Hematopoietic multipotent progenitor cell (in vitro differentiated cells): ENCODE data around the gene GALNT13. TPM values are rescaled to one million over a fixed set of nuclear protein-coding genes. Genes with fewer than 3 reads are reported as not detected.
"Not testable (repeated sequence)": the region's sequence is repeated elsewhere in the genome, so short reads cannot be mapped to it uniquely, and the experiment has no call there.

Source experiments
- DNase-seq, 3 donors: peaks; one replicate each; pipeline ENCODE4 v3.0.0-alpha.2; 2011 to 2015; ENCODE audit warnings: low read depth in 2 of 3, low spot score in 2 of 3
- total RNA-seq: library from RNA; depleted of rRNA; stranded (reverse); fragments of >200 nt; gene quantifications from one replicate; pipeline ENCODE4 v1.2.3, GENCODE V29; 2012

The GALNT13 gene
- total RNA-seq, 1 donor = under 0.01 TPM

DNA sequence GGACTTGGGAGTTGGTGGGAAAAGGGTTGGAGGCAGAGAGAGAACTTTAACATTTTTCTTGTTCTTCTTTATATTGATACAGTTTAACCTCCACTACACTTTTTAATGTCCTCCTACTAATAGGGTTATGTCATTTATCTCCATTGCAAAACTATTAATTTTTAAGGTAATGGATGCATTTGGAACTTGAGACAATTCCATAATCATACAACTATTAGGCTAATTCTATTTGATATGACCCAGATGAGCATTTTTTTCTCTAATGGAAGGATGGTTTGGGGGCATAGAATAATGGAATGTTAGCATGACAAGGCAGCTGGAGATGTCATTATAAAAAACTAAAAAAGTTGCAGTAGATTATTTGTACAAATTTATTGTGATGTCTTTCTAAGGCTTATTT is 587.6 kb downstream of the GALNT13 start:
- no peak for DNase-seq

DNA sequence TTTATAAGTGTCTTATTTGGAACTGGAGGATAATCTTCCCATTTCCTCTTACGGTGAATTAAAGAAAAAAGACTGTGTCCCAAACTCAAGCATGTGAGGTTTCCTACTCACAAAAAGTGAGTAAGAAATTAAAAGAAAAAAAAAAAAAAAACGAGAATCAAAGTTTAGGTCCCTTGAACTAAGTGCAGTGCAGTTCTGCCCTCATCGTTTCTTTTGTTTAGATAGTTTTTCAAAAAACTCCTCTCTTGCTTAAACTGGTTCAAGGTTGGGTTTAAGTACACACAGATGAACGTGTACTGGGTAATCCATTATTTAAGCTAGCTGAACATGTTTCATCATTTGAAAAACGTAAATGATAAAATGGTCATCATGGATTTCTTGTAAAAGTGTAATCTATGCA is 590.9 kb downstream of the GALNT13 start:
- DNase-seq = no peak

DNA sequence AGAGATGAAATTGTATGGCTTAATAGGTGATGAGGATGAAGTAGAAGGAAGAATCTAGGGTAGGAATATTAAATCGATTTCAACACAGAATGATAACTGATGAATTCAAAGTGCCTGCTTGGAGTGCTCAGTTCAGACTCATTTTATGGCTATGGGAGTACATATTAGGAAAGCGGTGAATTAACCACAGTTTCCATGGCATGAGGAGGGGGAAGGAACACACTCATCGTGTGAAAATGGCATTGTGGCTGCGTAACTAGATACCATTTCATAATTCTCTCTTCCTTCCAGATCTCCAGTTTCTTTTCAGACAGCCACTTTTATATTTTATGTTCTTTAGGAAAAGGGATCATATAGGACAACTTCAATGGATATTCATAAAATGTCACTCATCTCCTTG is 594.5 kb downstream of the GALNT13 start:
- no peak for DNase-seq

DNA sequence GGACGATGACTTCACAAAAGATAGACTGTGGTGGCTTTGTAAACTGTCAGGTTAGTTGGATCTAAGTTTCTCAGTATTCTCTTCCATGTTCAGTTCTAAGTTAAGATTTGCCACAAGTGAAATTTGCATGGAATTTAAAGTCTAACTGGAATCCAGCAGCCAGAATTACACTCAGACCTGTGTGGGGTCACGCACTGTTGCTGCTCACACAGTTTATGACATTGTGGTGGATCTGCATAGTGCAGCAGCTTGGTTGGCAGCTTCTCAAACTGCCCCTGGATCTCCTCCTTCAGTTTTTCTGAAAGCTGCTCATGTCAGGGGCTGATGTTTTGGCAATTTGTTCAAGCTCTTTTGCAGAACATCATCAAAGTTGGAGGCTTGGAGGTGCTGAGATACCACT is 598.7 kb downstream of the GALNT13 start:
- DNase-seq = no peak

DNA sequence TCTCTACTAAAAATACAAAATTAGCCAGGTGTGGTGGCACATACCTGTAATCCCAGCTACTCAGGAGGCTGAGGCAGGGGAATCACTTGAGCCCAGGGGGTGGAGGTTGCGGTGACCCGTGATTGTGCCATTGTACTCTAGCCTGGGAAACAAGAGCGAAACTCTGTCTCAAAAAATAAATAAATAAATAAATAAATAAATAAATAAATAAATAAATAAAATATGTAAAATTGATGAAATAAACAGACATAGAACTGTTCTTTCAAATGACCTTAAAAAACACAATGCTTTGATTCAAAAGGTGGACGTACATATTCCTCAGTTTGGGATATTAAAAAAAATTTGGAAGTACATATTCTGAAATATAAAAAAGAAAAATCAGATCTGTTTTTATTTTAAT is 599.8 kb downstream of the GALNT13 start:
- not testable (repeated sequence) for DNase-seq

DNA sequence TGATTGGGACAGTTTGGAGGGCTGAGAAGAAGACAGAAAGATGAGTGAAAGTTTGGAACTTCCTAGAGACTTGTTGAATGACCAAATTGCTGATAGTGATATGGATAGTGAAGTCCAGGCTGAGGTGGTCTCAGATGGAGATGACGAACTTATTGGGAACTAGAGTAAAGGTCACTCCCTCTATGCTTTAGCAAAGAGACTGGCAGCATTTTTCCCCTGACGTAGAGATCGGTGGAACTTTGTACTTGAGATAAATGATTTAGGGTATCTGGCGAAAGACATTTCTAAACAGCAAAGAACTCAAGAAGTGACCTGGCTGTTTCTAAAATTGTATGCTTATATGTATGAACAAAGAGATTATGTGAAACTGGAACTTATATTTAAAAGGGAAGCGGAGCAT is 605.6 kb downstream of the GALNT13 start:
- DNase-seq = no peak

DNA sequence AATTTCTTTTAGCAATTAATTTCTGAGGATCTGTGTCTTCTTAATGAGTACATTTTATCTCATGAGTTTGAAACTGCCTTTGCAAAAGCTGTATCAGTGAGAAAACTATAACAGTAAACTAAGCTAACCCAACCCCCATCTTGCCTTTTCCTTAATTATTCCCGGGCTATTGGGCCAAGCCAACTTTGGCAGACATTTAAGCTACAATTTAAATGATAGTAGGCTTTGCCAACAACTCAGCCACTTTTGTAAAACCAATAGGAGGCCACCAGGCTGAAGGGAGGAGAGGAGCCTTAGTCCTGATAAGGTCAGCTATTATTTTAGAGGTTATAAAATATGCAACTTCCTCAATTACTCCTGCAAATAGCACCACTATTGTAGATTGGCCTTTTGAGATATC is 608.8 kb downstream of the GALNT13 start:
- no peak for DNase-seq

DNA sequence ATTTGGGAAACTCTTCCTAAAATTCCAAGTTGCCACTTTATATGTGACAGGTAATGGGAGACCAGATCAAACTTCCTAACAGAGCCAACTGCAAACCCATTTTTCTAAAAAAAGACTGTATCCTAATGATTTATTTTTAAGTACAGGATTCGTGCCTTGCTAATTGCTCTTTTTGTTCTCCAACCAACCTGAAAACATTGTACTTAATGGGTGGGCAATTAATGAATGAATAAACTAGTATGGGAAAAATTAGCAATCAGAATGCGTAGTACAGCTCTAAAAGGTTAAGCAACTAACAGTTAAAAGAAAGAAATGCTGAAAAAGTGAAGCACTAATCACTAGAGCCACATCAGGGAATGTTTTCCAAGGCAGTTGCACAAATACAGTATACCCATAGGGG is 609.6 kb downstream of the GALNT13 start:
- DNase-seq = no peak

DNA sequence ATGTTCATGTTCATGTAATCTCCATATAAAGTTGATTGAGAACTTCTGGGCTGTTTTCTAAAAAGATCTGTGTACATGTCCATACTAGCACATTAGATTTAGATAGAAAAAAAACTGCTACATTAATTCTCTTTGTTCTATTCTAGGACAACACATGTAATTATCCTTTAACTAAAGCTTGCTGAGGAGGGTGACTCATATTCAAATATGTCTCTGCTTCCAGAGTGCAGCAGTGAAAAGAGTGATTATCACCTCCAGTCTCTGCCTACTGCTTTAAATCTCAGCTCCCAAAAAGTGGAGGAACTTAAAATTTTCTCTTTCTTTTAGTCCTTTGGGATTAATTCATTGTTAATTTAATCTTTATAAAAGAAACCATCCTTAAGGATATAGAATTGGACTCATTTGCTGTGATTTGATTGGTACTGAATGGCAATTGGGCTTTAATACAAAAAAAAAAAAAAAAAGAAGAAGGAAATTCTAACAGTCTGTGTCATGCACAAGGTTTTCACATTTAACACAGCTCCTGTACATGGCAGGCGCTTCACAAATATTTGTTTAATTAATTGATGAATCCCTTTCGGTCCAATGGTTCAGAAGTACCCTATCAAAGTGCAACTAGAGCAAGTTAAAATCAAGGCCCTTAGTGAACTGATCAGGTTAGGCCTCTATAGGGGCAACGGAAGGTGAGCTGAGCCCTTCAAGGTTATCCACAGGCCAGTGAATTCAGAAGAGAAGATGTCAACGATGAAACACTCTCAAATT is 612.8 kb downstream of the GALNT13 start:
- DNase-seq = no peak

DNA sequence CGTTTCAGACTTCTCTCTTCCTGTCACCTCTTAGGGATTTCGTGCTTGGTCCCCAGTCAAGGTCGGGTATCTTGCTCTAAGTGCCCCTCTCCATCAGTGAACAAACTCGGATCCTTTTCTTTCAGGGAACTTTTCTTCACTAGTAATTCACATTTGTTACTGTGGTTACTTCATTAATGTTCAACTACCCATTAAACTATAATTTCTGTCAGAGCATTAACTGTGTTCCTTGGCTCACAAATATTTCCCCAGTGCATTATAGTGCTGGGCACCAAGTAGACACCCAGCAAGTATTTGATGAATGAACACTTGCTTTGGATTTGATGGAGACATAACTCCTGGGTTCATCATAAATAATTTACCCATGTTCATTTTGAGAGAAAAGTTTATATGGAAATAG is 617.1 kb downstream of the GALNT13 start:
- no peak for DNase-seq

DNA sequence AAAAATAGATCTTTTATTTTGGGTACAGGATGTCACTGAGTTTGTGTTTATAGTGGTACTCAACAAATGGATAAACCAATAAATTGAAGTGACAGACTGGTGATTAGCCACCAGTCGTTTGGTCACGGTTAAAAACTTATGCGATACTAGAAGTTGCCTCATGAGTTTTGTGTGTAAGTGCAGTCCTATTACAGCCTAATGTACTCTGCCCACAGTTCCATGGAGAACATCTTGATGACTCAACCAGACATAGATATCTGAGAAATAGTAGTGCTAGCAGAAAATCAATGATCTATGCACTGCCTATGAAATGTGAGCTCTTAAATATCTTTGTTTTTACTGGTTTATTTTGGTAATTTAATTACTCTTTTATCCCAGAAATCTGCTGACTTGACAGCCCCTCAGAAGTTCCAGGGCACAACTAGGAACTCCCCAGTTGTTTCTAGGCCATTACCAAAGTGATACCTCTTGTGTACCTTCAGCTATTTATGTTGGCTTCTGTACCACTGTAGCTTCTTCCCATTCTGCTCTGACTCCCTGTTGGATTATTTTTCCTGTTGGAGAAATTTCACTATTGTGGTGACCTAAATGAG is 617.6 kb downstream of the GALNT13 start:
- DNase-seq = no peak

DNA sequence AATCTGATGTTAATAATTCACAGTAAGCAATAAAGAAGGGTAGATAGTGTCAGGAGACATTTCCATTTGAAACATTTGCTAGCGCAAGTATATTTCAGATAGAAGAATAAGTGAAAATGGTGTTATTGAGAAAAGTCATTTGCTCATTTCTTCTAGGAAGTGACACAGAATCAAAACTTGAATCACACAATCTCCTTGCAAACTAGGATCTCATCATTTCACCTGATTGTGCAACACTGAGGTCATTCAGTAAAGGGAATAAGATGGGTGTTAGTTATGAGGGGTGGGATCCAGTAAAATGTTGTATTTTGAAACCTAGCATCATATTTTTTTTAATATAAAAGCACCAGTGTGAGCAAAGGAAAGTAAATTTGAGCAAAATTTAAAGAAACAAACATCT is 618.8 kb downstream of the GALNT13 start:
- no peak for DNase-seq

DNA sequence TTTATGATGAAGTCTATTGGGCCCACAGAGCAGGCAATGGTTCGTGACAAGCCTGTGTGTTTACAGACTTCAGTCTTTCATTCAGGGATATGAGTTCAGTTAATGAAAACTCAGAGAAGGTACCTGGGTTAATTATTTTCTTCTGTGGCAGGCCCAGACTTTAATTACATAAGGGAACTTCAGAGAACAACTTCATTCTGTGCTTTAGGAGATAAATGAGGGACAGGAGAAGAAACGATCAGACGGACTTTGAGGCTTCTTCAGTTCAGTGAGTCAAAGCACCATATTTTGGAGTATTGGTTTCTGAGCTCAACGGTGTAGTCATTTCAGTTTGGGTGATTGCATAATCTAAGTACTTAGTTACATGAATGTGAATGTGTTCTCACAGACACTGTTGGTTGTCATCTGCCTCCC is 623.7 kb downstream of the GALNT13 start:
- DNase-seq = no peak

DNA sequence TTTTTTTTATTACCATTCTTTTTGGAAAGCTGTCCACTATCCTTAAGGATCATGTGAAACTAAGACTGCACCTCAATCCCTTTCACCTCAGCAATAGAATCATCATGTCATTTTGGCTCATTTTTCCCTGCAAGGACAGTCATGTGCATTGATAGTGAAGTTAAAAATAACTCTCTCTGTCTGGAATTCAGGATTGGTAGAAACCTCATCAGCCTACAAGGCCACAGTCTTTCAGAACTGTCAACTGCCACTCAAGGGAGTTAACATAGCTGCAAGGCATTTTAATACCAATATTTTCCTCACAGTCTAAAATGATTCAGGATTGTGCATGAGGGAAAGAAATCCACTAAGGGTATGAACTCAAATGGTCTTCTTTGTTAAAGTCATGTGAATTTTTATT is 625.3 kb downstream of the GALNT13 start:
- no peak for DNase-seq
